ENCODE data around the gene GAST. TPM values are rescaled to one million over a fixed set of nuclear protein-coding genes. Genes with fewer than 3 reads are reported as not detected.

Gene GAST
- total and polyA plus RNA-seq, 9 of the 15 experiments (the other 6 are each of a cell fraction or from before 2014, with no cell fraction given): not detected

GRCh38 chr17:41678411-41678906, 33.7 kb upstream of the GAST start (continued):
- TF ChIP-seq MTF1 (CRISPR knock-in tag; IDR thresholded peaks at IDR 0.05; ENCODE audit: borderline replicate concordance) (no peak), SIRT6 (IDR thresholded peaks at IDR 0.05; ENCODE audit: low read depth, low read length) (no peak), RAD21 (CRISPR knock-in tag; conservative IDR thresholded peaks at IDR 0.05 in 1 of 2, IDR thresholded peaks at IDR 0.05 in 1 of 2) (peak; percentile 10 to 24; a peak in 1 of 4 replicates), ZBTB11 (CRISPR knock-in tag; IDR thresholded peaks at IDR 0.05) (no peak), CLOCK (CRISPR knock-in tag; IDR thresholded peaks at IDR 0.05; ENCODE audit: borderline replicate concordance) (no peak), YBX1 (IDR thresholded peaks at IDR 0.05) (no peak), ILF3 (IDR thresholded peaks at IDR 0.05; ENCODE audit: borderline replicate concordance) (peak; percentile 100), HMGXB4 (CRISPR knock-in tag; IDR thresholded peaks at IDR 0.05) (no peak), ZNF518B (CRISPR knock-in tag; IDR thresholded peaks at IDR 0.05) (peak; percentile 94), ZBTB1 (CRISPR knock-in tag; IDR thresholded peaks at IDR 0.05; ENCODE audit: borderline replicate concordance, low read depth) (0 out of 2 replicates have a peak, but pooled peaks have one; percentile 51), PHF8 (IDR thresholded peaks at IDR 0.05; ENCODE audit: borderline replicate concordance, low read length) (peak; percentile 5; the same call in 1 of the 2 replicates), RFX5 (IDR thresholded peaks at IDR 0.05; ENCODE audit: low read depth, low read length) (peak; percentile 18)
- TF ChIP-seq, protein P1, sequence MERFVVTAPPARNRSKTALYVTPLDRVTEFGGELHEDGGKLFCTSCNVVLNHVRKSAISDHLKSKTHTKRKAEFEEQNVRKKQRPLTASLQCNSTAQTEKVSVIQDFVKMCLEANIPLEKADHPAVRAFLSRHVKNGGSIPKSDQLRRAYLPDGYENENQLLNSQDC (CRISPR knock-in tag; IDR thresholded peaks at IDR 0.05): peak; percentile 99
